MV-4-11 (cell line): ENCODE measurements around the gene KIF1B.

Experiments
- DNase-seq: peaks from one replicate; lab custom pipeline; 2025; lab: John Stamatoyannopoulos, UW

Gene KIF1B

DNA sequence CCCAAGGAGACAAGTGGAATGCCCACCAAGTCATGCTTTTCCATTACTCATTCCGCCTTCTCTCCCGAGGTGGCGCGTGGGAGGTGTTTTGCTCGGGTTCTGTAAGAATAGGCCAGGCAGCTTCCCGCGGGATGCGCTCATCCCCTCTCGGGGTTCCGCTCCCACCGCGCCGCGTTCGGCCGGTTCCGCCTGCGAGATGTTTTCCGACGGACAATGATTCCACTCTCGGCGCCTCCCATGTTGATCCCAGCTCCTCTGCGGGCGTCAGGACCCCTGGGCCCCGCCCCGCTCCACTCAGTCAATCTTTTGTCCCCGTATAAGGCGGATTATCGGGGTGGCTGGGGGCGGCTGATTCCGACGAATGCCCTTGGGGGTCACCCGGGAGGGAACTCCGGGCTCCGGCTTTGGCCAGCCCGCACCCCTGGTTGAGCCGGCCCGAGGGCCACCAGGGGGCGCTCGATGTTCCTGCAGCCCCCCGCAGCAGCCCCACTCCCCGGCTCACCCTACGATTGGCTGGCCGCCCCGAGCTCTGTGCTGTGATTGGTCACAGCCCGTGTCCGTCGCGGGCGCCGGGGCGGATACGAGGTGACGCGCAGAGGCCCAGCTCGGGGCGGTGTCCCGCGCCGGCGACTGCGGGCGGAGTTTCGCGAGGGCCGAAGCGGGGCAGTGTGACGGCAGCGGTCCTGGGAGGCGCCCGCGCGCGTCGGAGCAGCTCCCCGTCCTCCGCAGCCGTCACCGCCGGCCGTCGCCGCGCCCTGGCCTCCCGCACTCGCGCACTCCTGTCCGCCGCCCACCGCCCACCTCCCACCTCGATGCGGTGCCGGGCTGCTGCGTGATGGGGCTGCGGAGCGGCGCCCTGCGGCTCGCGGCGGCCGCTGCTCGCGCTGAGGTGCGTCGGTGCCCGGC lies at the start of gene KIF1B:
Gene KIF1B, plus strand, starts transcription at position 666 of the 906 bp plus-strand sequence. CDS start 21,759 bp downstream, outside the sequence.
- peak; percentile 91 for DNase-seq

DNA sequence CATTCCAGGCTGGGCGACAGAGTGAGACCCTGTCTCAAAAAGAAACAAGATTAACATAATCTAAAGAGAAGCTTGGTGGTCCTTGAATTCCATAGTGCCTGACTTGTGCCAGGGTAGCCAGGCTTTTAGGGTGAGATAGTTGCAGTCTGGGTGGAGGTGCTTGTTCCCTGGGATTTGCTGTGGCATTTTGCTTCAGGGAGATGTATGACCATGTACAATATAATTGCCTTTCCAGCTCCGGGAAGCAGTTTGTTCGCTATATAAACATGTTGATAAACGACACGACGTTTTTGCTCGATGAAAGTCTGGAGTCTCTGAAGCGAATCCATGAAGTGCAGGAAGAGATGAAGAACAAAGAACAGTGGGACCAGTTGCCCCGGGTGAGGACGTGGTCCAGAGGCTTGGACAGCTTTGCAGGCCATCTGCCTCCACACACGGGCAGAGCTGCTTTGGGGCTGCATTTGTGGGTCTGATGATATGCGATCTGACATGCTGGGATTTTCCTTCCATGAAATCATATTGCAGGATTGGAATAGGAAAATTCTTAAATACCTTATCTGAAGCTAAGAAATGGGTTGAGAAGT lies 49.4 kb upstream of the KIF1B start:
- DNase-seq: no peak

GRCh38 chr1:10161541-10162290 lies 48.7 kb upstream of the KIF1B start:
- DNase-seq: no peak

- peak; percentile 35 for DNase-seq
Measured at GRCh38 chr1:10168912-10169514, 41.4 kb upstream of the KIF1B start.

- peak; percentile 62 for DNase-seq
Measured at GRCh38 chr1:10170239-10170574, 40.2 kb upstream of the KIF1B start.

DNA sequence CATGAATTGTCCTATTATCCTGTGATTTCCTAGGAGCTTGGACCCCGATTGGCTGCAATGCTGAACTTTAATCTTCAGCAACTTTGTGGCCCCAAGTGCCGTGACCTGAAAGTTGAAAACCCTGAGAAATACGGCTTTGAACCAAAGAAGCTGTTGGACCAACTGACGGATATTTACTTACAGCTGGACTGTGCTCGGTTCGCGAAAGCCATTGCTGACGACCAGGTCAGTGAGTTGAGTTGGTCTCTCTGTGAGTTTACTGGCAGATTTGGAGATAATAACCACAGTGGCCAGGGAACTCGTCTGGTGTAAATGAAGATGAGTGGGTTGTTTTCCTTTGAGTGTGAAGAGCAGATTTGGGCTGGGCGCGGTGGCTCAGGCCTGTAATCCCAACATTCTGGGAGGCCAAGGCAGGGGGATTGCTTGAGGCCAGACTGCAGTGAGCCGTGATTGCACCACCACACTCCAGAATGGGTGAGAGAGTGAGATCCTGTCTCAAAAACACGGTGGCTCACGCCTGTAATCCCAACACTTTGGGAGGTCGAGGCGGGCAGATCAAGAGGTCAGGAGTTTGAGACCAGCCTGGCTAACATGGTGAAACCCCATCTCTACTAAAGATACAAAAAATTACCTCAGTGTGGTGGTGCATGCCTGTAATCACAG lies 39.1 kb upstream of the KIF1B start:
- DNase-seq: no peak

DNA sequence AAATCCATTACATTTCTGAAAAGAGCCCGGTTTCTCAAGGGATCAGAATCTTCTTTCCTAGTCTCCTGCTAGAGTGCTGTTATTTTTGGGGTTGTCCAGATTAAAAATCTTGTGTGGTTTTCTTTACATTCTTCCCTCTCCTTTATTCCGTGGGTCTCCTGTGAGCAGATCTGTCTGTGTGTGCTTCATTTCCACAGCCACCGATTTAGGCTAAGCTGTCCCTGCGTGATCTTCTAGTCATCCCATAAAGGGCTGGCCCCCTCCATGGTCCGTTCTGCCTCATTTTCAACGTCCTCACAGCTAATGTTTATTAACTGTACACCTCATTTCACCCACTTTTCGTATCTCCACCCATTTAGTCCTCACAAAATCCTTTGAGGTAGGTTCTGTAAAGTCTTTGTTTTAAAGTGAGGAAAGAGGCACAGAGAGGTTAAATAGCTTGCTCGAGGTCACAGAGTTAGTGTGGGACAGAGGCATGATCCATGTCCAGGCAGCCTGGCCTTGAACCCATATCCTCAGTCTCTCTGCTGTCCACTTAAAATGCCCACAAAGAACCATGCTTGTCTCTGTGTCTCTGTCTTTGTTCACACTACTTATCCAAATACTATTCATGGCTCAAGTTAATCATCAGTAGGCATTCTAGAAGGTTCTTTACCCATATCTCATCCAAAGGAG lies 38.2 kb upstream of the KIF1B start:
- DNase-seq: no peak

GRCh38 chr1:10173582-10173981 lies 36.8 kb upstream of the KIF1B start:
- DNase-seq: no peak

- no peak for DNase-seq
Measured at GRCh38 chr1:10177876-10178275, 32.5 kb upstream of the KIF1B start.

GRCh38 chr1:10178597-10179405 lies 31.6 kb upstream of the KIF1B start:
- DNase-seq: no peak

DNA sequence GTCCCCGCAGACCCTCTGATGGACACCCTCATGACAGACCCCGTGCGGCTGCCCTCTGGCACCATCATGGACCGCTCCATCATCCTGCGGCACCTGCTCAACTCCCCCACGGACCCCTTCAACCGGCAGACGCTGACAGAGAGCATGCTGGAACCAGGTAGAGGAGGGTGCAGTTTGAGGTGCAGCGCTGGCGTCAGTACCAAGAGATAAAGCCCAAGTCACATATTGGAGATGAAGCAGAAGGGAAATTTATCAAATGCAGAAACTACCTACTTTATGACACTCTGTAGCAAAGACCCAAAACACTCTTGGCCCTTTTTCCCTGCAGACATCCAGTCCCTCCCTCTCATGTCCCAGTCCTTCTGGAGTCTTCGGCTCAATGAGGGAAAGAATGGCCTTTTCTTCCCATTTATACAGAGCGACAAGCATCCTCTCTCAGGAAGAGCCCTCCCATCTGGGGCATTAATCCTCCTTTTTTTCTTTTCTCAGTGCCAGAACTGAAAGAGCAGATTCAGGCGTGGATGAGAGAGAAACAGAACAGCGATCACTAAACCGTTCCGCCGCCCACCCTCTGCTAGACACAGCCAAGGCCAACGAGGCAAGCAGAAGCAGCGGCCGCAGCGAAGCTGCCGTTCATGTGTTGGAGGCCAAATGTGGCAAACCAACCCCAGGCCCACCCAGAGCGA lies 30.8 kb upstream of the KIF1B start:
- DNase-seq: no peak

DNA sequence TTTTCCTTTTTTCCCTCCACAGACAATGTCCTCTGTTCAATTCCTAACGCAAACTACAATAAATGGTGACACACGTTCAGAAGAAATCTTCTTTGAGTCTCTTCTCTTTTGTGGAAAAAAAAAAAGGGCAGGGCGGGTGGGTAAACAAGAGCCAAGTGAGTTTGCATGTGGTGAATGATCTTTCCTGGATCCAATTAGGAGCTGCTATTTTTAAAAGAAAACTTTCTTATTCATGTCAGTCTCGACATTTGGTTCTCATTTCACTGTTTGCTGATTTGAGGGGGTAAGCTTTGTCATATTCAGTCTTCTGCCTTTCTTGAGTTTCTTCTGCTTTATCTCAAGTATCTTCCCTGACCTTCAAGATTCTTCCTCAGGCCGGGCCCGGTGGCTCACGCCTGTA lies 29.2 kb upstream of the KIF1B start:
- DNase-seq: no peak

DNA sequence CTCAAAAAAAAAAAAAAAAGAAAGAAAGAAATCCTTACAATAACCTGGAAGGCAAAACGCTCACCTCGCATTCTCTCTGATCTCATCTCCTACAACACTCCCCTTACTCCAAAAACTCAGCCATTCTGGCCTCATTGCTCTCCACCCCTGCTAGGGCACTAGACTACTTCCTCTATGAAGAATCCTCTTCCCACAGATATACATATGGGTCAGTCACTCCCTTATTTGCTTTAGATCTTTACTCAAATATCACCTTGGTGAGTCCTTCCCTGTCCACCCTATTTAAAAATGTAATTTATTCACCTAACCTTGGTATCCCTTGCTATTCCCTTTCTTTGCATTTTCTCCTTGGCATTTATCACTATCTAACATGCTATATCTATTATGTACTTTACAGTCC lies 24.6 kb upstream of the KIF1B start:
- DNase-seq: no peak

DNA sequence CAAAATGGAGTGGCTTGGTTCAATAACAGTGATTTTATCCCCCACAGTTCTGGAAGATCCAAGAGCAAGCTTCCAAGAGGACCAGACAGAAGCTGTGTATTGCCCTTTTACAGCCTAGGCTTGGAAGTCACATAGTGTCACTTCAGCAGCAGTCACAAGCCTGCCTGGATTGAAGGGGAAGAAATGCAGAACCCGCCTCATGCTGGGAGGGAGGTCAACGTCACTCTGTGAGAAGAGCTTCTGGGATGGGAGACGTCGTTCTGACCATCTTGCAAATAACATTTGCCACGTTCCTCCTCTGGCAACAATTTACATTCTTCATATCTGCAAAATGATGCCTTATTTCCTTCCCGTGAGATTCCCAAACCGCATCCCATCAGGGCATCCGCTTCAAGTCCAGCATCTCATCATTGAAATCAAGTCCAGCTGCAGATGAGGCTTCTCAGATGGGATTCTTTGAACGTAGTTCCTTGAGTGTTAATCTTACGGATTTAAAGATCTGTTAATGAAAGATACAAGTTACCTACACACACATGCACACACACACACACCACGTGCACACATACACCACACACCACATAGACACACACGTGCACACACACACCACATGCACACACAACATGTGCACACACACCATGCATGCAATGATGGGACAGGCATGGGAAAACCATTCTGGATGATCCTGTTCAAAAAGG lies 23.9 kb upstream of the KIF1B start:
- no peak for DNase-seq

GRCh38 chr1:10187026-10187334 lies 23.4 kb upstream of the KIF1B start:
- DNase-seq: no peak

DNA sequence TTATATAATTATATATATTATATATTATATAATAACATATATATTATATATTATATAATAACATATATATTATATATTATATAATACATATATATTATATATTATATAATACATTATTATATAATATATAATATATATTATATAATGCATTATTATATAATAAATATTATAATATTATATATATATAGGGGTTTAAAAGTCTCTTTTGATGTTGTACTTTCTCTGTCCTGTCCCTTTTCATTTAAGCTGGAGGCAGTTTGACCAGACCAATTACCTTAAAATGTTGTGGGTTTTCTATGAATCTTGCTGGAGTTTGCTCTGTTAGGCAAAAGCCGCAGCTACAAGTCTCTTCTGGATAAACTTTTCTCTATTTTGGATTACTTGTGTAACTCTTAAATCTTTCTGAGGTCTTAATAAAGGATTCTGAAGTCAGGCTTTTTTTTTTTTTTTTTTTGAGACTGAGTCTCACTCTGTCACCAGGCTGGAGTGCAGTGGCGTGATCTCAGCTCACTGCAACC lies 22.2 kb upstream of the KIF1B start:
- DNase-seq: no peak

GRCh38 chr1:10189659-10190058 lies 20.7 kb upstream of the KIF1B start:
- peak; percentile 58 for DNase-seq

- DNase-seq: no peak
Measured at GRCh38 chr1:10192263-10192662, 18.1 kb upstream of the KIF1B start.

DNA sequence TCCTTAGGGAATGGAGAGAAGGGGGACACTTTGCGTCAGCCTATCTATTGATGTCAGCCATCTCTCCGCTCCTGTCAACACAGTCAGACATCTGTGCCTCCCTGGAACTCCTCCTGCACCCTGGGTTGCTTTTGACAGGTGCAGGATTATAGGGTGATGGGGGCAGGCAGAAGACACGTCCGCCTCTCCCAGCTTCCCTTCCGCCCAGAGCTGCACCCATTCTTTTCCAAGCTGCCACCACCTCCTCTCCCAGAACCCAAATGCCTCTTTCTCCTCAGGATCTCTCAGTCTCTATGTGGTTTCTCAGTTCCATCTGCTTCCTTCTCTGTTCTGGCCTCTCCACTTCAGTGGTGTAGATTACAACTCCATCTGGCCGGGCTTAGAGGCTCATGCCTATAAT lies 17.1 kb upstream of the KIF1B start:
- peak; percentile 55 for DNase-seq
